Fibroblast of skin of right biceps (primary cell): ENCODE data around the gene ZDHHC7.
"Not testable (repeated sequence)": the region's sequence is repeated elsewhere in the genome, so short reads cannot be mapped to it uniquely, and the experiment has no call there.

Experiments used
- DNase-seq: peaks from one replicate; pipeline ENCODE4 v3.0.0-alpha.2; 2013

Gene ZDHHC7

DNA sequence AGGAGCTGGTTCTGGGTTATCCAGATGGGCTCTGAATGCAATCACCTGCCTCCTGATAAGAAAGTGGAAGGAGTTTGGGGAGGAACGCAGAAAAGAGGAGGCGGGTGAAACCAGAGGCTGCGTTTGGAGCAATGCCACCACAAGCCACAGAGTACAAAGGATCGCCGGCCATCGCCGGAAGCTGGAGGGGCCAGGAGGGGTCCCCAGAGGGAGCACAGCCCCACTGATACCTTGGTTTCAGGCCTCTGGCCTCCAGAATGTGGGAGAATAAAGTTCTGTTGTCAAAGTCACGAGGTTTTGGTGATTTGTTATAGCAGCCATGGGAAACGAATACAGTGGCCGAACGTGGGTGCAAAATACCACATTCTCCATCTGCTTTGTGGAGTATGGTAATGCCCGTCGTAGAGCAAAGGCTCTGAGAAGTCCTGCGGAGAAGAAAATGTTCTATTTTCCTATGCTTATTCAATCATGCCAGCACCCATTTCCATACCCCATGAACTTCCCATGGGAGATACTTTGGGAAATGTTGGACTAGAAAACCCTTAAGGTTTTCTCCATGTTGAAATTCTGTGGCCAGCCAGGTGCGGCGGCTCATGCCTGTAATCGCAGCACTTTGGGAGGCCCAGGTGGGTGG, 51.4 kb downstream of the ZDHHC7 start:
- DNase-seq, result no peak

DNA sequence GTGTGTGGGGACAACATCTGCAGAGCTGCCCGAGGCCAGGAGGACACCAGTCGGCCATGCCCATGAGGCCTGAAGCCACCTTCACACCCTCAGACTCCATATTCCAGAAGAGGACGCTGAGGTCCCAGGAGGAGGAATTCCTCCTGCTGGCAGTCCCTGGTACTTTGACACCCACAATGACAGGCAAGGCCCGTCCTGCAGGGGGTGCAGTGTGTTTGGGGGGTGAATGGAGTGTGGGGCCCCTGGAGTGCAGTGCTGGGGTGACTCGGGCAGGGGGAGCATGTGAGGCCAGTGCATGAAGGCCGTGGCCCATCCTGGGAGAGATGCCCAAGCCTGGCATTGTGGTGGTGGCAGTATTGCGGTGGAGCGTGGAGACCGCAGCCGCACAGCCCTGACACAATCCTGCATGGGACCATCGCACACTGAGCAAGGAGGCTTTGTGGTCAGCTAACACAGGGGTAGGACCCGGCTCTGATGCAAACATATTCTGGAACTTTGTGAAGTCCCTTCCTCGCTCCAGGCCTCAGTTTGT, 52.2 kb downstream of the ZDHHC7 start:
- no peak for DNase-seq

DNA sequence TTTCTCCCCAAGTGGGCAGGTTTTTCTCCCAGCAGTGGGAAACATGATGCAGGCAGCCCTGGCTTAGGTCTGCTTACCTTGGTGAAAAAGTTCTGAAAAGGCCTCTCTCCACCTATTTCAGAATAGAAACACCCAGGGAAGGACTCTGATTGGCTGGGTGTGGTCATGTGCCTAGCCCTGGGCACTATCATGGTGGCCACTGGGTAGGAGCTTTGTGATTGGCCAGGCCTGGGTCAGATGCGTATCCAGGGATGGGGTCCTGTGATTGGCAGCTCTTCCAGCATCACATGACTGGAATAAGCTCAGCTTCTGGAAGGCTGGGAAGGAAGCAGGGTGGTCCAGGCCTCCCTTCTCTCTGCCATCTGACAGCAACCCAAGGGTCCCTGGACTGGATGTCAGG, 53.5 kb downstream of the ZDHHC7 start:
- no peak for DNase-seq

DNA sequence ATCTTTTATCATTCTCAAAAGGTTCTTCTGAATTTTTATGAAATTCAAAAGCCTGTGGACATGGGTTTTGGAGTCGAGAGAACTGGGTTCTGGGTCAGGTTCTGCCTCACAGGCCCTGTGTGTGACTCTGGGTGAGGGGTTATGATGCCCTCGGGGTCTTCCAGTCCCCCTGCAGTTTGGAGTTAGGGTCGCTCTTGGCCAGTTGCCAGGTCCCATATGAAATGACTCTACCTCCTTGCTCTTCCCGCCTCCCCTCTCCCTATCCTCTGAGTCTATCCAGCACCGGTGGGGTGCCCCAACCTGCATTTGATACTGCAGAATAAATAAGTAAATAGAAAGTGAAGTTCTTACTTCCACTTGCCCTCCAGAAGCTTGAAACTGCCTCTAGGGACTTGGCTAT, 54.1 kb downstream of the ZDHHC7 start:
- no peak for DNase-seq

DNA sequence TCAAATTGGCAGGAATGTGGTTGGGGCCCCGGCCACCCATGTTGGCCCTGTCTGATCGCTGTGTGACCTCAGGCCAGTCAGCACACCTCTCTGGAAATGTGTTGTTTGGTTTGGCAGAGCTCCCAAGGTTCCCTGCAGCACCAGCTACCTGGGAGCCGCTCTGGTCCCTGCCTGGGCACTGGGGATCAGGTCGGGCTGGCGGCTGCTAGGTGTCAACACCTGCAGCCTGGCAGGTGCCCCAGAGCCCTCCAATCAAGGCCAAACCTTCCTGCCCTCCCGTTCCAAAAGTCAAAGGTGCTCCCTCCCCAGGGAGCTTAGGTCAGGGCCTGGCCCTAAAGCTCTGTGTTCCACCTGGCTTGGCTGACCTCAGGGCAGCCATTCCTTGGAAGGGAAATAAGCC, 55.9 kb downstream of the ZDHHC7 start:
- no peak for DNase-seq

DNA sequence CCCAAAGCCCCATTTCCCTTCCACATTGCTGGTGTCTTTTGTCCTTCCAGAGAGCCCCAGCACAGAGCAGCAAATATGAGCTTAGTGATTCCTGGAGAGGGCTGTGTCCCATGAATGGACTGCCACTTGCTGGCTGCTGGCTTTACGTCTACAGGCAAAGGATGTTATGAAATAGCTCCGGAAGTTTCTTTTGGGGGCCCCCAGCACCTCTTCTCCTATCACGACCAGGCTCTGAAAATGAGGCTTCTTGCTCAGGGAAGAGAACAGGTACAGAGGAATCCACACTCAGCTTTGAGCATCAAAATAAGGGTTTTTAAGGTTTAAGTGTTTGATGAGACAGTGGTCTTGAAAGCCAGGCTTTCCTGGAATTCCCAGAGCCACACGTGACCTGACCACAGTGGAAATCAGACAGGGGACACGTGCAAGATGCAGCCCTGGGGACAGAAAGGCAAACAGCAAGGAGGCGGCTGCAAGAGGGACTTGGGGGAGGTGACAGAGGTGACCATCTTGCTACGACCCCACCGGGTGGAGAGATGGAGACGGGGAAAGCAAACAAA, 58.1 kb downstream of the ZDHHC7 start:
- DNase-seq, result no peak

DNA sequence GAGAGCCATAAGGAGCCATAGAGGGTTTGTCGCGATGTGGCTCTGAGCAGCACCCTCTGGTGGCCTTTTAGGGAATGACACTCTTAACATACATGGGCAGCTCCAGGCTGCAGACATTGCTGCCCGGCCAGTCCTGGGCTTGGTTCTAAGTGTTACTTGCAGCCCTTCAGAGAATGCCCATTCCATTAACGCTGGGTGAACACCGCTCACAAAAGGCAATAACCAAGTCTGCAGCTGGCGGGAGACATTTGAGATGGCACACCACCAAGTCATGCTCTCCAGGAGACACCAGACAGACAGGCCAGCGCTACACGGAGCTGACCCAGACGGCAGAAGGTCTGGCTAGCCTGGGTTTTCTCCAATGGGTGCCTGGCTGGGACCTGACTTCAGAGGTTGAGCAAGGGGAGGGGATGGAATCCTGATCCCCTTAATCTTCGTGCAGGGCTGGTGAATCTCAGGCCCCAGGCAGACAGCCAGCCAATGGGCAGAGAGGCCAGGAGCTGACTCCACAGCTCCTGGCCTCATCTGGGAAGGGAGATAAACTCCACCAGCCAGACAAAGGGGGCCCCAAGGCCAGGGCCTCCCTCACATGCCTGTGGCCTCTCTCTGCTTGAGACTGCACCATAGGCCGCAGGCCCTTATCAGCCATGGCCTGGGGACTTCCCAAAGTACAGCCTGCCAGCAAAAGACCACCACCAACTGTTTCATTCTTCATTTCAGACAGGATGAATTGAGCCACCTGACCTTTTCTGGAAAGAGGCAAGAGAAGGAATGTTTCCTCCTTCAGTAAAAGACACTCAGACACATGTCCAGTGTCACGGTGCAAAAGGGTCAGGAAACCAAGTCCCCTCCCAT, 58.8 kb downstream of the ZDHHC7 start:
- peak; percentile 76 for DNase-seq

DNA sequence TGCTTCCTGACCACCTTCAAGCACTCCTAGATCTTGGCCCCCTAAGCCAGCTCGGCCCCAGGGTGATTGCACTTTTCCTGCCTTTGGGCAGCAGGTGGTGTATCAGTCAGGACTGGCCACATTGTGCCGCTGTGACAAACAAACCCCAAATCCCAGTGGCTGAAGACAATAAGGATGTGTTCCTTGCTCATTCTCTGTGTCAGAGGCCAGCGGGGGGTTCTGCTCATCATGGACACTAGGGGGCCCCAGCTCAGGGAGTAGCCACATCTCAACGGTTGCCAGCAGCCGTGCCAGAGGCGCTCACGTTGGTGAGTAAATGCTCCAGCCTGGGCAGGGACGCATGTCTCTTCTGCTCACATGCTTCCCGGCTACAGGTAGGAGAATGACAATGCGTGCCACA, 60.4 kb downstream of the ZDHHC7 start:
- peak; percentile 27 for DNase-seq

DNA sequence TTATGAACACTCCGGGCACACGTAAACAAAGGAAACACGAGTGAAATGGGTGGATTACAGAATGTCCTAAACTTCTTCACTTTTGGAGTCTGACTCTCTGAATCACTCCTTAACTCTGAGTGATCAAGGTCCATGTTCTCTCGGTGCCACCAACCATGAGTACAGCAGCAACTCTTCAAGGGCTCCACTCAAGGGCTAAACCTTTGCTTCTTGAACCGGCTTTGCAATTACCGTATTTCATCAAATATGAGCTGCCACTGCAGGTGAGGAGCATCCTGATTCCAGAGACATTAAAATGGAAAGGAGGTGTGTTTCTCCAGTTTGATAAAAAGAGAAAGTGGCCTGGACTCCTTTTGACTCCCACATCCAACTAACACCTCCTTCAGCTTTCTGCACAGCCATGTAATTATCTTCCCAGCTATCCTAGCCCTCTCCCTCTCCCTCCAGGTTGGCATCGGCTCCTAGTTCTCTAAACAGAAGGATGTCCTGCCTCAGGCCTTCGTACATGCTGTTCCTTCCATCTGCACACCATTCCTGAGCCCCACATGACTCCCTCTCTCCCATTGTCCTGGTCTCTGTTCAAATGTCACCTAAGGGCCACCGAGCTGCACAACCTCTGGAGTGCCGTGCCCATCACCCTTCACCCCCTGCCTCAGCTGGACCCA, 61.4 kb downstream of the ZDHHC7 start:
- DNase-seq, result no peak

DNA sequence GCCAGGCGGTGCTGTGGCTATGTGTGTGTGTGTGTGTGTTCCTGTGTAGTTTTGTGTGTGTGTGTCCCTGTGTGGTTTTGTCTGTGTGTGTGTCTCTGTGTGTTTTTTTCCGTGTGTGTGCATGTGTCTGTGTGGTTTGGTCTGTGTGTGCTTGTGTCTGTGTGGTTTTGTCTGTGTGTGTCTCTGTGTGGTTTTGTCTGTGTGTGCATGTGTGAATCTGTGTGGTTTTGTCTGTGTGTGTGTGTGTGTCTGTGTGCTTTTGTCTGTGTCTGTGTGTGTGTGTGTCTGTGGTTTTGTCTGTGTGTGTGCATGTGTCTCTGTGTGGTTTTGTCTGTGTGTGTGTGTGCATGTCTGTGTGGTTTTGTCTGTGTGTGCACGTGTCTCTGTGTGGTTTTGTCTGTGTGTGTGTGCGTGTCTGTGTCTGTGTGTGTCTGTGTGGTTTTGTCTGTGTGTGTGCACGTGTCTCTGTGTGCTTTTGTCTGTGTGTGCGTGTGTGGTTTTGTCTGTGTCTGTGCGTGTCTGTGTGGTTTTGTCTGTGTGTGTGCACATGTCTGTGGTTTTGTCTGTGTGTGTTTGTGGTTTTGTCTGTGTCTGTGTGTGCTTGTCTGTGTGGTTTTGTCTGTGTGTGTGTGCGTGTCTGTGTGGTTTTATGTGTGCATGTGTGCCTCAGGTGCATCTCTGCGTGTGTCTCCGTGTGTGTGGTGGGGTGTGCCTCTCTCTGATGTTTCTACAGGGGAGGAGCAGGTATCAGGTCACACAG, 62.3 kb downstream of the ZDHHC7 start:
- DNase-seq, result no peak

DNA sequence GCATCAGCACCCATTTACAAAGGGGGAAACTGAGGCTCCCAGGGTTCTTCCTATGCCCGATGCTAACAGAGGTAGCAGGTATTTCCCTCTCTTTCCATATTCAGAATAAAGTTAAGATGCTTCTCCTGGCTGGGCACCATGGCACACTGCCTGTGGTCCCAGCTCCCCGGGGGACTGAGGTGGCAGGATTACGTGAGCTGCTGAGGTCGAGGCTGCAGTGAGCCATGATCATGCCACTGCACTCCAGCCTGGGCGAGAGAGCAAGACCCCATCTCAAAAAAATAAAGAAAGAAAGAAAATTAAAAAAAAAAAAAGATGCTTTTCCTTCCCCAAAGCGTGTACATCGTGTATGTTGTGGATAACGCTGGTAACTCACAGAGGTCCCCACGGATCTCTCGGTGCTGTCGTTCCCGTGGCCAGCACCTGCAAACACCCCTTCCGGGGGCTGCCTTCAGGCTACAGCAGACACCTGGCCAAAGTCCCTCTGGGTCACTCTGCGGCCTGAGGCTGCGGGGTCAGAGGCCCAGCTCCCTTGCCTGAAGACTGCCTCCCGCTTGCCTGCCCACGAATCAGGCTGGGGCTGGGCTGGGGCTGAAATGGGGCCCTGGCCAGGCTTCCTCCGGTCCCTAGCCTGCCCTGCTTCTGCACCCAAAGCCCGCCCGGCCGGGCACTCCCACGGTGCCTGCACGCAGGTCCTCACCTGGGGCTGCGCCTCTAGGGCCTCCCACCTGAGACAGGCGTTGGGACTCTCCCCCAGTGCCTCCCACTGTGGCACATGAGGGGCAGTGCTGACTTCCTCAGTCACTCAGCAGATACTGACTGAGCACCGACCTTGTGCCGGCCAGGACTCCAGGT, 63.1 kb downstream of the ZDHHC7 start:
- DNase-seq, result no peak

DNA sequence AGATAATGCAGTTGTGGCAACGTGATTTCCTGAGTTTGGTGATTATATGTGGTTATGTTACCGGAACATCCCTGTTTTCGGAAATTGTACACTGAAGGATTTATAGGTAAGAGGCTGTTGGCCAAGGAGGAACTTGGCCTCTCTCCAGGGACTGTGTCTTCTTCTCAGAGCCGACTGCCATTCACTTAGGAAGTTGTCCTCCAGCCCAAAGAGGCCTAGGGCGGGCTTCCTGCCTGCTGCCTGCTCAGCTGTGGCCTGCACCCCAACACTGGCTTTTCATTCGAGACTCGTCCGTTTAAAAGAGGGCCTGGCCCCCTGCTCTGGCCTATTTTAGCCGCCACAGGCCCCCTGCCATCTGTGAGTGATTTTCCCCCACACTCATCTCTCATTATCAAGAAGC, 64.3 kb downstream of the ZDHHC7 start:
- DNase-seq, result no peak

DNA sequence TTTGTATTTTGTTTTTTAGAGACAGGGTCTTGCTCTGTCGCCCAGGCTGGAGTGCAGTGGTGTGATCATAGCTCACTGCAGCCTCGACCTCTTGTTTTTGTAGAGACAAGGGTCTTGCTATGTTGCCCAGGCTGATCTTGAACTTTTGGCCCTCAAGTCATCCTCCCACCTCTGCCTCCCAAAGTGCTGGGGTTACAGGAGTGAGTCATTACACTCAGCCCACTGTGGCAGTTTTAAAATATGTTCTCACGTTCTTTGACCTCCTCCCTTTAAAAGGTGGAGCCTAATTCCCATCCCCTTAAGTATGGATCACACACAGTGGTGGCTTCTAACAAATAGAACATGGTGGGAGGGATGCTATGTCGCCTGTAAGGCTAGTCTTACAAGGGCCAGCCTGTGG, 67.7 kb downstream of the ZDHHC7 start:
- DNase-seq, result no peak

DNA sequence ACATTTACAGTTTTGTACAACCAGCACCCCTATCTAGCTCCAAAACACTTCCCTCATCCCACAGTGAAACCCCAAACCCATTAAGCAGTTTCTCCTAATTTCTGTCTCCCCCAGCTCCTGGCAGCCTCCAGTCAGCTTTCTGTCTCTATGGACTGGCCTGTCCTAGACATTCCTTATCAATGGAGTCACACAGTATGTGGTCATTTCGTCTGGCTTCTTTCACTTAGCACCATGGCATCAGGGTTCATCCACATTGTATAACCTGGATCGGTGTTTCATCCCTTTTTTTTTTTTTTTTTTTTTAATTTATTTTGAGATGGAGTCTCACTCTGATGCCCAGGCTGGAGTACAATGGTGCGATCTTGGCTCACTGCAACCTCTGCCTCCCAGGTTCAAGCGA, 68.5 kb downstream of the ZDHHC7 start:
- DNase-seq, result peak; percentile 53

DNA sequence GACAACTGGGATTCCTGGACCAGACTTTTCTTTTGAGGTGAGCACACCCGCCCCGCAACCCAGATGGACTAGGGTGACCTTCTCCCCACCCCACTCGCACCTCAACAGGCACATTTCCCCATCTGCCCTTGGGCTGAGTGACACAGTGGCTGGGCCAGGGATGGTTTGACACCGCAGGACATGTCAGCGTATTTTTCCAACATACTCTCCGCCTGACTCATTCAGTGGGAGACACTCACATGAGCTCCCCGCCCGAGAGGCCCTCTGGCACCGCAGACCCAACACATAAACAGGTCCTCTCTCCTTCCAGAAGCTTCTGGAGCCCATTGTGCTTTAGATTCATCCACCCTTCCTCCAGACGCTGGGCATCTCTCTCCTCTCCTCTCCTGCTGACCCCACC, 69.4 kb downstream of the ZDHHC7 start:
- no peak for DNase-seq

DNA sequence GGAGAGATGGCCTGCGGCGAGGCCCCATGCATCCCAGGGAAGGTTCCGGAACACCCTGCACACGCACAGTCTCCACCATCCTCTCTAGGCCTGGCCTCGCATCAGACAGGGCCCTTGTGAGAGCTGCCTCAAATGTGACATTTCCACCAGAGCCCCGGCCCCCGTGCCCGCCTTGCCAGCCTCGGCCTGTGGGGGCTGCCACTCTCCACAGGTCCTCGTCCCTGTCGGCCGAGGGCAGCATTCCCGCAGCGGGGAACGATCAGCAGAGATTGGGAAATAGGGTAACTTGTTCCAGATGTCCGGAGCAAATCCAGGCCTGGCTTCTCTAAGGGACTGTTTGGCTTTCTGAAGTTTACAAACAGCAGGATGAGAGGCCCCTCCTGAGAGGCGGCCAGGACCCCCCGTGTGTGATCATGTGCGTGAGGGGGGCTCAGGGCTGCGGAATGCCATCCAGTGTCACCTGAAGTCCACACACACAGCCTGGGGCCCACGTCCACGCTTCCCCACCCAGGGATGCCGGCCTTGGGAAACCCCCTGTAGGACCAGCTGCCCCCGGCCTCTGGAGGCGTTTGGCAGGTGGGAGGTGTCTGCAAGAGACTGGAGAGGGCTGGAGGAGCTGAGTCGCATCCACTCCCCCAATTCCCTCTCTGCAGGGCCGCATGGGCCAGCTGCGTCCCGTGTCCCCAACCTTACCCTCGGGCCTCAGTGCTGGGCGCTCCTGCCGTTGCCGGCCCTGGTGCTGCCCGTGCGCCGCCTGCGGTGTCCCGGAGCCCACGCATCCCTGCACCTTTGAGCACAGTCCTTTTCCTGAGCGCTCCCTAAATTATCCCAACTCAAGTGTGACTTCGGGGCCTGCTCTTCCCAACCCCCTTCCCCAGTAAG, 70.4 kb downstream of the ZDHHC7 start:
- peak; percentile 50 for DNase-seq

DNA sequence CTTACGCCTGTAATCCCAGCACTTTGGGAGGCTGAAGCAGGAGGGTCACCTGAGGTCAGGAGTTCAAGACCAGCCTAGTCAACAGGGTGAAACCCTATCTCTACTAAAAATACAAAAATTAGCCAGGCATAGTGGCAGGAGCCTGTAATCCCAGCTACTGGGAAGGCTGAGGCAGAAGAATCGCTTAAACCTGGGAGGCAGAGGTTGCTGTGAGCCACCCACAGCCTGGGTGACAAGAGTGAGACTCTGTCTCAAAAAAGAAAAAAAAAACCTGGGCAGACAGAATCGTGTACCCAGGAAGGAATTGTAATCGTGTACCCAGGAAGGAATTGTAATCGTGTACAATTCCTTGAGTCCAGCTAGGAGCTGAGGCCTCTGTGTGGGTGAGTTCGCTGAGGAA, 72.7 kb downstream of the ZDHHC7 start:
- DNase-seq, result not testable (repeated sequence)

DNA sequence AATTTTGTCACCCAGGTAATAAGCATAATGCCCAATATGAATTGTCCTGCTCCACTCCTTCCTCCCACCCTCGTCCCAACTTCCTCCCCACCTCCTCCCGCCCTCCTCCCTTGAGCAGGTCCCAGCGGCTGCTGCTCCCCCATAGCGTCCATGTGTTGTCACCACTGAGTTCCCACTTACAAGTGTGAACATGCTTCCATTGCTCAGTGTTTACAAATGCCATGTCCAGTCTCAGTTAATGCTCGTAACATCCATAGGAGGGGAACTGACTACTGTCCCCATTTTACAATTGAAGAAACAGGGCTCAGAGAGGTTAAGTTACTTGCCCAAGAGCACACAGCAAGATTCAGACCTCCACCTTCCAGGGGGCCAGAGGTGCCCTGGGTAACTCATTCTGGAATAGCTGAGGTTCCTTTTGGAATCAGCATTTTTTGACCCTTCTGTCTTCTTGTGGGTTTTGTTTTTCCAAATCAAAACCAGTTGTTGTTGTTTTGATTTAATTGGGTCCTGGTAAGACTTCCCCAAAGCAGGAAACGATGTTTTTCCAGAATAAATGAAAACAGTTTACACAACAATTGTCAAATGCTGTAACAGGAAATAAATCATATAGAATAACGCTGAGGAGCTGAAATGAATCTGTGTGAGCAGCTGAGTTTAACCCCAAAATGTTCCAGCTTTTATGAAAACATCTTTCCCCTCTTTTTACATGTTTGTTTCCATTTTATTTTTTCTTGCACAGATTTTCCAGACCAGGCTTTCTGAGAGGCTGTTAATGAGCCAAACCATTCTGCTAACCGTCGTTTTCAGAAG, 73.9 kb downstream of the ZDHHC7 start:
- no peak for DNase-seq

DNA sequence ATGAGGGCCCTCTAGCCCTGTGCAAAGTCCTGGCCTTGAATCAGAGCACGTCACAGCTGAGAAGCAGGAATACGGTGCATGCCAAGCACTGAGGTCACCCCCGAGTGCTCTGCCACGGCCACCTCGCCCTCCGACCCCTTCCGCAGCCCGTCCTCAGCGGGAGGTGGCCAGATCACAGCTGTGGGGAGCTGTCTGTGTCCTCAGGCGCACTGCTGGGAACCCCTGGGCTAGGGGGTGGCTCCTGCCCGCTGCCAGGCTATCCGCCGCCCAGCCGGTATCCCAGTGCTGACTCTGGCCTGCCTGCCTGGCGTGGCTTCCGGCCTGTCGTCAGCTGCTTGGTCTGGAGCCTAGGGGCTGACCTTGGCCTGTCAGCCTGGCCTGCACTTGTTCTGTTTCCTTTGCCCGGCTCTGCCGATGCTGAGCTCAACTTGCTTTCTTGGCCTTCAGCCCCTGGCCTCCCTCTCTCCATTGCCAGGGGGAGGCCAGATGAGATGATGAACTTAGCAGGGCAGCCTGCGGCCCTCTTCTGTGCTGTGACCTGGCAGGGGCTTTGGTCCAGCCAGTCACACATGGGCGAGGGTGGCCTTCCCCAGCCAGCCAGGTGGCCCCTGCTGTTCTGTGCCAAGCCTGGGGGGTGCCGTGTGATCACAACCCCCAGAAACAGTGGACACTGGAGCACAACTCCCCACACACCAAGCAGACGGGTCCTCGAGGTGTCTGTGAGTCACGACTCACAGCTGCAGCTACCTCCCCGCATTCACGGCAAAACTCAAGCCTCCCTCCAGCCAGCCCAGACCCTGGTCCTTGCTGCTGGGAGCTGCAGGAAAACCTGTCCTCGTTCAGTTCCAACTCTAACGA, 77.3 kb downstream of the ZDHHC7 start:
- no peak for DNase-seq
